GM18502 (cell line): Measurements from ENCODE around the gene KRTAP2-4.
"Not testable (repeated sequence)": the region's sequence is repeated elsewhere in the genome, so short reads cannot be mapped to it uniquely, and the experiment has no call there.

Experiments
- ATAC-seq: cut with Tn5 transposase; IDR thresholded peaks from one replicate; pipeline ENCODE4 v1.9.1; 2021; ENCODE audit warnings: mild to moderate bottlenecking; ENCODE audit not compliant: unreplicated experiment, poor library complexity

Gene KRTAP2-4

DNA sequence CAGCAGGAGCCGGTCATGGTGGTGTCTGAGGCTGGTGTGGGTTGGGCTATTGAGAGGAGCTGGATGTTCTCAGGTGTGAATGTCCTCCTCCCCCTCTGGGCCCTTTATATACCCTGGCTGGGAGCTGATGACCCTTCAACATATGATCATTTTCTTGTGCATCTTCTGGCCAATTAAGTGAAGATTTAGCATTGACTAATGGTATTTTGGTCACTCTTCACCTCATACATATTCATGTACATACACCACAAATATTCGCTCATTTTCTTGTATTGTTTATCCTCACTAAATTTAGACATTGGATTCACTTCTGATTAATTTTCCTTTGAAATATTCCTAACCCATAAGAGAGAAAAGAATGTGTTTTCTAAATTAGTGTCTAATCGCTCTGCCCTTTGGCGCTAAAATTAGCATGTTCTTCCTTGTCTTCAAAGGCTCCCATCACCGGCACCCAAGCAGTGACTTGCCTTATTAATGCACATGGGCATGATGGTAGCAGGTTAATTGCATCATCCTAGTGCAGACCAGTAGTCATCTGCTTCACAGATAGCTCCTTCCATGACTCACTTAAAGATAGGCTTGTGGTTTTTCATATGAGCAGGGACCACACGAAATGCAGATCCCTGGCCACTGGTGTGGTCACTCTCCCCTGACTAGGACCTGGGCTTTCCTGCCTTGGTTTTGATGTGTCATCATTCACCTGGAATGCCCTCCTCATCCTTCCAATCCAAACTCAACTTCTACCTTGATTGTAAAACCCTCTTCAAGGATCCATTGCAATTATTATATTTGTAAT lies at the start of gene KRTAP2-4:
KRTAP2-4 (minus strand) TSS at position 51 of the 796 bp plus-strand sequence; CDS start at position 17, 34 bp downstream.
- no peak for ATAC-seq

- no peak for ATAC-seq
Observed at GRCh38 chr17:41111151-41111885, 45.6 kb upstream of the KRTAP2-4 start.

- ATAC-seq, result not testable (repeated sequence)
Observed at GRCh38 chr17:41108728-41109386, 43.2 kb upstream of the KRTAP2-4 start.

GRCh38 chr17:41107941-41108450 lies 42.3 kb upstream of the KRTAP2-4 start:
- ATAC-seq, result no peak

DNA sequence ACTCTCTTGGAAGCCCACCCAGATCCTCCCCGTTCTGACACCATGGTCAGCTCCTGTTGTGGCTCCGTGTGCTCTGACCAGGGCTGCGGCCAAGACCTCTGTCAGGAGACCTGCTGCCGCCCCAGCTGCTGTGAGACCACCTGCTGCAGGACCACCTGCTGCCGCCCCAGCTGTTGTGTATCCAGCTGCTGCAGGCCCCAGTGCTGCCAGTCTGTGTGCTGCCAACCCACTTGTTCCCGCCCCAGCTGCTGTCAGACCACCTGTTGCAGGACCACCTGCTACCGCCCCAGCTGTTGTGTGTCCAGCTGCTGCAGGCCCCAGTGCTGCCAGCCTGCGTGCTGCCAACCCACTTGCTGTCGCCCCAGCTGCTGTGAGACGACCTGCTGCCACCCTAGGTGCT lies 39.7 kb upstream of the KRTAP2-4 start, which contains the start of gene KRTAP4-9:
KRTAP4-9 (plus strand) TSS at position 43 of the 400 bp plus-strand sequence; CDS start at position 43, 0 bp downstream.
- not testable (repeated sequence) for ATAC-seq

- ATAC-seq, result not testable (repeated sequence)
Observed at GRCh38 chr17:41104386-41105038, 38.8 kb upstream of the KRTAP2-4 start.

GRCh38 chr17:41103896-41104295 lies 38.2 kb upstream of the KRTAP2-4 start:
- ATAC-seq, result no peak

GRCh38 chr17:41101586-41102259 lies 36.0 kb upstream of the KRTAP2-4 start, which contains the start of gene KRTAP4-16:
TSS of gene KRTAP4-16 (minus strand) at chr17:41102209. CDS start at chr17:41102209, 0 bp downstream.
- no peak for ATAC-seq

GRCh38 chr17:41099682-41100480 lies 34.2 kb upstream of the KRTAP2-4 start:
- not testable (repeated sequence) for ATAC-seq

GRCh38 chr17:41098481-41098880 lies 32.8 kb upstream of the KRTAP2-4 start:
- ATAC-seq, result no peak

DNA sequence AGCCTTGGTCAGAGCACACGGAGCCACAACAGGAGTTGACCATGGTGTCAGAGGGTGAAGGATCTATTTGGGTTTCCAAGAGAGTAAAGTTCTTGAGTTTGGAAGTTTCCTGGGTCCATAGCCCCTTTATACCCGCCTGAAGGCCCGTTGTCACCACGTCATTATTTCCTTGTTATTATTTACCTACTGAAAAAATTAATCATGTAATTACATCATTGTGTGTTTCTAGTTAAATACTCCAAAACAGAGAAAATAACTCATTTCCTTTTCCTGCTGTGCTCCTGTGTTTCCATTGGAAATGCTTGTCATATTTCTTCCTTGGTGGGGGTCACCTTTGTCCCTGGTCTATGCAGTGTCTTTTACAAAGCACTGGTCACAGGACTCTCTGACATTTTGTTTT lies 32.4 kb upstream of the KRTAP2-4 start, which contains the start of gene KRTAP4-8:
KRTAP4-8 (minus strand) TSS at position 101 of the 400 bp plus-strand sequence; CDS start at position 43, 58 bp downstream.
- ATAC-seq, result no peak

GRCh38 chr17:41096055-41096454 lies 30.4 kb upstream of the KRTAP2-4 start:
- ATAC-seq, result no peak

DNA sequence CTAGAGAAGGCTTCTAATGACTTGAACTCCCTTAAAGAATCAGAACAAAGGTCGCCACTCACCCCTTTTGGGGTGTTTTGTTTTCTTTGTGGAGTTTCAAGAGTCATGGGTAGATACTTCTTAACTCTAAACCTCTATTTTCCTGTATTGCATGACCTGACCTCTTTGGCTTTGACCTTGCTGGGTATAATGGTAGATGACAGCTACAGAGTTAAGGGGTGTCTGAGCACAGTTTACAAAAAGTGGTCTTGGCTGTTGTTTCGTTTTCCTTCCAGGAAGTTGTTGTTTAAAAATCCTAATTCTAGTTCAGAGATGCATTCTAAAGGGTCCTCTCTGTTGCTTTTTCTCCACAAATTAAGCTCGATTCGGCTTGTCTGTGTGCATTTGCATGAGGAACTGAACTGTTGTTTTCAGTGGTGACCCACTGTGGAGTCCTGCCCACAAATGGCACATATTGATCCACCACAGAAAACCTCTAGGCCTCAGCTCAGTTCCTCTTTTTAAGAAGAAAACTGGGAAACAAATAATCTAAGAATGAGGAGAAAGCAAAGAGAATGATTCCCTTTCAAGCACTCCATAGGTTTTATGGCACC lies 23.2 kb upstream of the KRTAP2-4 start:
- ATAC-seq, result not testable (repeated sequence)

GRCh38 chr17:41084100-41084856 lies 18.6 kb upstream of the KRTAP2-4 start, which contains the start of gene KRTAP4-7:
TSS of gene KRTAP4-7 (plus strand) at chr17:41084150. CDS start at chr17:41084207, 57 bp downstream.
- not testable (repeated sequence) for ATAC-seq

DNA sequence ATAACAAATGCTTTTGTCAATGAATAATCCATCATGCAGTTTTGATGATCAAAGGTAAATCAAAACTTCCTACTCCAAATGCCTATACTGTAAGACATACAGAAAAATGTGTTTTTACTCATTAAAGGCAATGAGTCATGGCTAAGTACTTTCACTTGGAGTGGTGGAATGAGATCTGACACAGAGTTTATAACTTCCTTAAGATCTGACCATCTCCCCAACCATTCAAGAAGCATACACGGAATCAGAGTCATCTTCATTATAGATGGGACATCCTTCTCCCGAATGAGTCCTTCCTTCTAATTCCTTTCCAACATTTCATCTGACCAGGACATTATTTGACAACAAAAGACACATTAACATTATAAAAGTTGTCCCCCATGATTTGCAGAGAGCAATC lies 17.7 kb upstream of the KRTAP2-4 start:
- not testable (repeated sequence) for ATAC-seq

- no peak for ATAC-seq
Observed at GRCh38 chr17:41082626-41083025, 16.9 kb upstream of the KRTAP2-4 start.

DNA sequence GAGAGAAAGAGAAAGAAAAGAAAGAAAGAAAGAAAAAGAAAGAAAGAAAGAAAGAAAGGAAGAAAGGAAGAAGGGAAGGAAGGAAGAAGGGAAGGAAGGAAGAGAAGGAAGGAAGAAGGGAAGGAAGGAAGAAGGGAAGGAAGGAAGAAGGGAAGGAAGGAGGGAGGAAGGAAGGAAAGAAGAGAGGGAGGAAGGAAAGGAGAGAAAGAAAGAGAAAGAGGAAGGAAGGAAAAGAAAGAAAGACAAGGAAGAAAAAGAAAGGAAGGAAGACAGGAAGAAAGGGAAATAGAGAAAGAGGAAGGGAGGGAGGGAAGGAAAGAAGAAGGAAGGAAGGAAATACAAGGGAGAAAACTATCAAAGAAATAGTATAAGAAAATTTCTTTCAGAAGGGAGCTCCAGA lies 11.1 kb upstream of the KRTAP2-4 start:
- no peak for ATAC-seq
